Measurements from ENCODE around the gene PRIM2. TPM values are rescaled to one million over a fixed set of nuclear protein-coding genes. Genes with fewer than 3 reads are reported as not detected.
"Not testable (repeated sequence)": the region's sequence is repeated elsewhere in the genome, so short reads cannot be mapped to it uniquely, and the experiment has no call there.

PRIM2 gene
- total and polyA plus RNA-seq, 10 of the 15 experiments (the other 5 are each of a cell fraction or from before 2014, with no cell fraction given), result 13.2 to 38.6 (median 25.1) TPM

DNA sequence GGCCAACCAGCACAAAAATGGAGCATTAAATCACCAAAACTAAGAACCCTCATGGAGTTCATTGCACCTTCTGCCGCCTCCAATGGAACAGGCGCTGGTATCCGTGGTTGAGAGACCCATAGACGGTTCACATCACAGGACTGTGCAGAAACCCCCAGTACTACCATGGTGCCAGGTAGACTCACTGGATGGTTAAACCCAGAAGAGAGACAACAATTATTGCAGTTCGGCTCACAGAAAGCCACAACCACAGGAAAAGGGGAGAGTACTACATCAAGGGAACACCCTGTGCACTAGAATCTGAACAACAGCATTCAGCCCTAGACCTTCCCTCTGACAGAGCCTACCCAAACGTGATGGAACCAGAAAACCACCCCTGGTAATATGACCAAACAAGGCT is 301.5 kb downstream of the PRIM2 start:
- H3K9ac ChIP-seq (ENCODE audit: control insufficient read depth, insufficient read depth, low read length); H3K27me3 ChIP-seq (replicated peaks in 1 of 2; ENCODE audit: control insufficient read depth in 2 of 2, insufficient read depth in 2 of 2, low read length in 1 of 2); H3K4me2 ChIP-seq (ENCODE audit: control insufficient read depth, insufficient read depth); H3K79me2 ChIP-seq (ENCODE audit: control insufficient read depth, insufficient read depth, low read length); DNase-seq (ENCODE audit: low read depth, low spot score); POLR2A ChIA-PET; ATAC-seq; CTCF ChIA-PET; in situ Hi-C loops (cut with MboI); H3K9me3 ChIP-seq (replicated peaks; ENCODE audit: control insufficient read depth, insufficient read depth, low read length); RAD21 ChIA-PET (ENCODE audit: unreplicated experiment); FAIRE-seq; H3K4me1 ChIP-seq (ENCODE audit: control insufficient read depth, insufficient read depth, low read length); intact Hi-C loops (cut with micrococcal nuclease; ENCODE audit: unreplicated experiment); H3K4me3 ChIP-seq; H2AFZ ChIP-seq (ENCODE audit: control insufficient read depth, low read depth, low read length); H4K20me1 ChIP-seq (ENCODE audit: control insufficient read depth, insufficient read depth); BruUV-seq (replicated peaks); H3K27ac ChIP-seq (ENCODE audit: control insufficient read depth, insufficient read depth); H3K36me3 ChIP-seq (ENCODE audit: control insufficient read depth in 2 of 2, insufficient read depth in 2 of 2, low read length in 1 of 2); SMC1A ChIA-PET (ENCODE audit: uncharacterized antibody, unreplicated experiment): not testable (repeated sequence)
- WGBS (ENCODE audit: insufficient coverage, insufficient replicate concordance, low lambda C conversion rate, missing lambda C conversion rate), result 94% methylated on average over 5 of the region's 6 CpGs

- H3K4me2 ChIP-seq (ENCODE audit: control insufficient read depth, insufficient read depth); CTCF ChIA-PET; DNase-seq (ENCODE audit: low read depth, low spot score); H3K4me1 ChIP-seq (ENCODE audit: control insufficient read depth, insufficient read depth, low read length); intact Hi-C loops (cut with micrococcal nuclease; ENCODE audit: unreplicated experiment); FAIRE-seq; H3K36me3 ChIP-seq (ENCODE audit: control insufficient read depth in 2 of 2, insufficient read depth in 2 of 2, low read length in 1 of 2); H3K9me3 ChIP-seq (replicated peaks; ENCODE audit: control insufficient read depth, insufficient read depth, low read length); in situ Hi-C loops (cut with MboI); ATAC-seq; H3K9ac ChIP-seq (ENCODE audit: control insufficient read depth, insufficient read depth, low read length); H3K27ac ChIP-seq (ENCODE audit: control insufficient read depth, insufficient read depth); H2AFZ ChIP-seq (ENCODE audit: control insufficient read depth, low read depth, low read length); POLR2A ChIA-PET; H3K27me3 ChIP-seq (replicated peaks in 1 of 2; ENCODE audit: control insufficient read depth in 2 of 2, insufficient read depth in 2 of 2, low read length in 1 of 2); H3K79me2 ChIP-seq (ENCODE audit: control insufficient read depth, insufficient read depth, low read length); H4K20me1 ChIP-seq (ENCODE audit: control insufficient read depth, insufficient read depth); SMC1A ChIA-PET (ENCODE audit: uncharacterized antibody, unreplicated experiment); RAD21 ChIA-PET (ENCODE audit: unreplicated experiment); BruUV-seq (replicated peaks); H3K4me3 ChIP-seq: not testable (repeated sequence)
- 100% methylated on average over 1 of the region's 1 CpG for WGBS (ENCODE audit: insufficient coverage, insufficient replicate concordance, low lambda C conversion rate, missing lambda C conversion rate)
Observed at GRCh38 chr6:57631773-57632172, 314.3 kb downstream of the PRIM2 start.

DNA sequence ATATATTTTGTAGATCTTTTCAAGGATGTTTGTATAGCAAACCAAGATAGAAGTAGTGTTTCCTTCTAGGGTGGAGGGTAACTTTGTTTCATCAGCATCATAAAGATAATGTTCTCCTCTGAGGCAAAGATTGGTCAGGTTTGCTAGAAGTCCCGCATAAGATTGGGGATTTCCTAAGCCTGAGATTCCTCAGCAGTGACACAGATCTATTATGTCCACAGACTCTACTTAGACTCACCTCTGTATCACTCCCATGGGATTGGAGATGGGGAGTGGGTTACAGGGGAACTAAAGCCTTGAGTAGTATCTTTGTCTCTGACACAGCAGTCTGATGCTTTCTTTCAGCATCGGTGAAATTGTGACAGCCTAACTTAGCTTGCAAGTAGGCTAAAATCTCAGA is 341.1 kb downstream of the PRIM2 start:
- H3K4me3 ChIP-seq; H3K79me2 ChIP-seq (ENCODE audit: control insufficient read depth, insufficient read depth, low read length); DNase-seq (ENCODE audit: low read depth, low spot score); H3K27ac ChIP-seq (ENCODE audit: control insufficient read depth, insufficient read depth); CTCF ChIA-PET; intact Hi-C loops (cut with micrococcal nuclease; ENCODE audit: unreplicated experiment); POLR2A ChIA-PET; H3K36me3 ChIP-seq (ENCODE audit: control insufficient read depth in 2 of 2, insufficient read depth in 2 of 2, low read length in 1 of 2); FAIRE-seq; H3K9ac ChIP-seq (ENCODE audit: control insufficient read depth, insufficient read depth, low read length); H3K4me1 ChIP-seq (ENCODE audit: control insufficient read depth, insufficient read depth, low read length); H3K9me3 ChIP-seq (replicated peaks; ENCODE audit: control insufficient read depth, insufficient read depth, low read length); H3K27me3 ChIP-seq (replicated peaks in 1 of 2; ENCODE audit: control insufficient read depth in 2 of 2, insufficient read depth in 2 of 2, low read length in 1 of 2); RAD21 ChIA-PET (ENCODE audit: unreplicated experiment); ATAC-seq; BruUV-seq (replicated peaks); H3K4me2 ChIP-seq (ENCODE audit: control insufficient read depth, insufficient read depth); in situ Hi-C loops (cut with MboI); H2AFZ ChIP-seq (ENCODE audit: control insufficient read depth, low read depth, low read length); H4K20me1 ChIP-seq (ENCODE audit: control insufficient read depth, insufficient read depth): not testable (repeated sequence)
- SMC1A ChIA-PET (ENCODE audit: uncharacterized antibody, unreplicated experiment), result interaction anchor here (0.7 kb wide), 1 partner anchor 57 kb away, joined by 3 read pairs; no protein-coding TSS in a partner anchor
- WGBS (ENCODE audit: insufficient coverage, insufficient replicate concordance, low lambda C conversion rate, missing lambda C conversion rate), result 74% methylated on average over 2 of the region's 2 CpGs

DNA sequence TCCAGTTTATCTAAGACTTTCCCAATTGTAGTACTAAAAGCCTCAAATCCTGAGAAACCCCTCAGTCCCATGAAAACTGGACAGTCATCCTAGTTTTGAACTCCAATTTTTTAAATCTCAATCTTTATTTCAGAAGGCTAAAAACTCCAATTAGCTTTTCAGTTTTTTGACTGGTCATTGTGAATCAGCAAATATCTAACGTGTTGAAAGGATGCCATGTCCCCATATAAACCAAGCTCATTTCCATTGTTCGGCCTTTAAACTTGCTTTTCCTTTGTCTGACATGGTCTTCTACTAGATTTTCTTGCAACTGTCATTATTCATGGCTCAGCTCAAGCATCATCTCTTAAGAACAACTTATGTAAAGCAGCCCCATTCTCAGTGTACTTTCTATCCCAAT is 342.4 kb downstream of the PRIM2 start:
- POLR2A ChIA-PET; H3K9ac ChIP-seq (ENCODE audit: control insufficient read depth, insufficient read depth, low read length); H4K20me1 ChIP-seq (ENCODE audit: control insufficient read depth, insufficient read depth); H3K79me2 ChIP-seq (ENCODE audit: control insufficient read depth, insufficient read depth, low read length); H2AFZ ChIP-seq (ENCODE audit: control insufficient read depth, low read depth, low read length); ATAC-seq; H3K36me3 ChIP-seq (ENCODE audit: control insufficient read depth in 2 of 2, insufficient read depth in 2 of 2, low read length in 1 of 2); BruUV-seq (replicated peaks); H3K4me2 ChIP-seq (ENCODE audit: control insufficient read depth, insufficient read depth); H3K27me3 ChIP-seq (replicated peaks in 1 of 2; ENCODE audit: control insufficient read depth in 2 of 2, insufficient read depth in 2 of 2, low read length in 1 of 2); intact Hi-C loops (cut with micrococcal nuclease; ENCODE audit: unreplicated experiment); H3K9me3 ChIP-seq (replicated peaks; ENCODE audit: control insufficient read depth, insufficient read depth, low read length); in situ Hi-C loops (cut with MboI); RAD21 ChIA-PET (ENCODE audit: unreplicated experiment); DNase-seq (ENCODE audit: low read depth, low spot score); H3K27ac ChIP-seq (ENCODE audit: control insufficient read depth, insufficient read depth); SMC1A ChIA-PET (ENCODE audit: uncharacterized antibody, unreplicated experiment); H3K4me3 ChIP-seq; CTCF ChIA-PET; H3K4me1 ChIP-seq (ENCODE audit: control insufficient read depth, insufficient read depth, low read length); FAIRE-seq: not testable (repeated sequence)
- WGBS (ENCODE audit: insufficient coverage, insufficient replicate concordance, low lambda C conversion rate, missing lambda C conversion rate), result 3% methylated on average over 2 of the region's 2 CpGs
